GM12891 (cell line): ENCODE data around the gene ERN1.

Experiments
- POLR2A ChIP-seq: IDR thresholded peaks from 2 replicates; pipeline ENCODE4 v1.6.1; 2011; ENCODE audit warnings: low read depth, low read length, control low read depth
- POLR2AphosphoS5 ChIP-seq: IDR thresholded peaks from 2 replicates; pipeline ENCODE4 v1.6.1; 2011; ENCODE audit warnings: low read depth, low read length, control low read depth
- TAF1 ChIP-seq: IDR thresholded peaks from 2 replicates; pipeline ENCODE4 v1.6.1; 2011; ENCODE audit warnings: low read depth, low read length, control low read depth

DNA sequence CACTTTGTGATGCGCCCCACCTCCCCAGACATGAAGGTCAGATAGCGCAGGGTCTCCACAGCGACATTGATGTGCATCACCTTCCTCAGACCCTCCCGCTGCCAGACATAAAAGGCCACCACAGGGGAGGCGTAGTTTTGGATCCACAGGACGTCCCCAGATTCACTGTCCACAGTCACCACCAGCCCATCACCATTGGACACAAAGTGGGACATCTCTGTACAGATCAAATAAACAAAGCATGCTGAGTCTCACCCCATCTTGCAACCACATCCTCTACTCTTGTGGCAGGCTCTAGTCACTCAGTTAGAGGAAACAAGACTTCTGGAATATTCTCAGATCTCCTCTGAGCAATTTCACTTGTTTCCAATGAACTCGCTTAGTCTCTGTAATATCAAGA, 63.2 kb downstream of the ERN1 start:
- TF ChIP-seq POLR2AphosphoS5 (no peak), POLR2A (no peak), TAF1 (no peak)
